H9 (cell line): ENCODE results near the gene CFAP410. TPM values are rescaled to one million over a fixed set of nuclear protein-coding genes. Genes with fewer than 3 reads are reported as not detected.

Experiments
- DNase-seq: peaks from one replicate; pipeline ENCODE4 v3.0.0-alpha.2; 2017
- H2AFZ ChIP-seq: one replicate; pipeline ENCODE4 v1.6.1; 2013; ENCODE audit warnings: mild to moderate bottlenecking, low read length, control low read depth, moderate library complexity
- H2AK5ac ChIP-seq: 2 replicates; pipeline ENCODE4 v1.6.1; 2013; ENCODE audit warnings: low read length, control low read depth, mixed read lengths; ENCODE audit not compliant: insufficient read length
- H2BK120ac ChIP-seq: one replicate; pipeline ENCODE4 v1.6.1; 2013; ENCODE audit warnings: low read depth, mild to moderate bottlenecking, low read length, control low read depth, inconsistent platforms; ENCODE audit not compliant: poor library complexity, severe bottlenecking
- H2BK12ac ChIP-seq: 2 replicates; pipeline ENCODE4 v1.6.1; 2013; ENCODE audit warnings: low read length, control low read depth, mixed read lengths, low read depth; ENCODE audit not compliant: insufficient read length
- H2BK15ac ChIP-seq: 2 replicates; pipeline ENCODE4 v1.6.1; 2013; ENCODE audit warnings: low read depth, low read length, control low read depth
- H2BK20ac ChIP-seq: one replicate; pipeline ENCODE4 v1.6.1; 2013; ENCODE audit warnings: low read depth, mild to moderate bottlenecking, low read length, control low read depth, inconsistent platforms; ENCODE audit not compliant: poor library complexity, severe bottlenecking
- H2BK5ac ChIP-seq: 2 replicates; pipeline ENCODE4 v1.6.1; 2013; ENCODE audit warnings: low read length, control low read depth, mixed read lengths; ENCODE audit not compliant: insufficient read length
- H3K14ac ChIP-seq: 2 replicates; pipeline ENCODE4 v1.6.1; 2013; ENCODE audit warnings: low read length, control low read depth; ENCODE audit not compliant: insufficient read depth
- H3K18ac ChIP-seq: 2 replicates; pipeline ENCODE4 v1.6.1; 2013; ENCODE audit warnings: low read depth, mild to moderate bottlenecking, mixed read lengths, low read length, control low read depth; ENCODE audit not compliant: insufficient read length
- H3K23ac ChIP-seq: 2 replicates; pipeline ENCODE4 v1.6.1; 2013; ENCODE audit warnings: low read length, control low read depth, mixed read lengths, low read depth; ENCODE audit not compliant: insufficient read length
- H3K23me2 ChIP-seq: 2 replicates; pipeline ENCODE4 v1.6.1; 2013; ENCODE audit warnings: low read depth, mild to moderate bottlenecking, mixed read lengths, low read length, control low read depth; ENCODE audit not compliant: insufficient read length, poor library complexity, severe bottlenecking
- H3K27ac ChIP-seq: 2 replicates; pipeline ENCODE4 v1.5.1; 2013; ENCODE audit warnings: low read length, control low read depth, mixed read lengths, low read depth; ENCODE audit not compliant: insufficient read length
- H3K27me3 ChIP-seq: 2 replicates; pipeline ENCODE4 v1.6.1; 2013; ENCODE audit warnings: low read length, control low read depth, inconsistent platforms; ENCODE audit not compliant: insufficient read depth
- H3K4ac ChIP-seq: 2 replicates; pipeline ENCODE4 v1.6.1; 2013; ENCODE audit warnings: low read depth, mild to moderate bottlenecking, control low read depth, inconsistent platforms, low read length, moderate library complexity
- H3K4me1 ChIP-seq: 2 replicates; pipeline ENCODE4 v1.6.1; 2013; ENCODE audit warnings: low read length, control low read depth, inconsistent platforms; ENCODE audit not compliant: insufficient read depth
- H3K4me2 ChIP-seq: 2 replicates; pipeline ENCODE4 v1.6.1; 2013; ENCODE audit warnings: low read length, control low read depth, mixed read lengths; ENCODE audit not compliant: insufficient read length, insufficient read depth
- H3K56ac ChIP-seq: 2 replicates; pipeline ENCODE4 v1.6.1; 2013; ENCODE audit warnings: low read depth, mild to moderate bottlenecking, mixed read lengths, low read length, control low read depth; ENCODE audit not compliant: insufficient read length
- H3K79me1 ChIP-seq: 2 replicates; pipeline ENCODE4 v1.6.1; 2013; ENCODE audit warnings: low read depth, mild to moderate bottlenecking, moderate library complexity, low read length, control low read depth, inconsistent platforms; ENCODE audit not compliant: insufficient read depth, poor library complexity, severe bottlenecking
- H3K79me2 ChIP-seq: 2 replicates; pipeline ENCODE4 v1.6.1; 2013; ENCODE audit warnings: low read length, control low read depth, inconsistent platforms; ENCODE audit not compliant: insufficient read depth
- H3K9ac ChIP-seq: 2 replicates; pipeline ENCODE4 v1.6.1; 2013; ENCODE audit warnings: low read length, control low read depth, mixed read lengths; ENCODE audit not compliant: insufficient read length; ENCODE audit errors: extremely low read depth
- H3K9me3 ChIP-seq: one replicate; pipeline ENCODE4 v1.6.1; 2013; ENCODE audit warnings: low read depth, low read length, inconsistent platforms; ENCODE audit not compliant: control insufficient read depth
- H3T11ph ChIP-seq: one replicate; pipeline ENCODE4 v1.6.1; 2013; ENCODE audit warnings: mild to moderate bottlenecking, low read length, control low read depth, inconsistent platforms
- H4K20me1 ChIP-seq: one replicate; pipeline ENCODE4 v1.6.1; 2013; ENCODE audit not compliant: control insufficient read depth, insufficient read length, insufficient read depth
- H4K5ac ChIP-seq: 2 replicates; pipeline ENCODE4 v1.6.1; 2013; ENCODE audit warnings: low read depth, mild to moderate bottlenecking, mixed read lengths, low read length, control low read depth; ENCODE audit not compliant: insufficient read length
- H4K8ac ChIP-seq: replicated peaks from 2 replicates; pipeline ENCODE4 v1.6.1; 2013; ENCODE audit warnings: low read length, control low read depth, mixed read lengths, low read depth; ENCODE audit not compliant: insufficient read length
- H4K91ac ChIP-seq: 2 replicates; pipeline ENCODE4 v1.6.1; 2013; ENCODE audit warnings: low read depth, mild to moderate bottlenecking, moderate library complexity, mixed read lengths, low read length, control low read depth; ENCODE audit not compliant: insufficient read length
- H3K27ac Mint-ChIP-seq, 3 experiments: 2 replicates in 2 of 3; 3 replicates in 1 of 3; pipeline ENCODE4 v1.8.0; 2020 to 2021; ENCODE audit warnings: mixed read lengths in 3 of 3, mild to moderate bottlenecking in 1 of 3, moderate library complexity in 1 of 3
- H3K27me3 Mint-ChIP-seq: 2 replicates; pipeline ENCODE4 v1.8.0; 2021; ENCODE audit warnings: low read depth, mild to moderate bottlenecking, moderate library complexity, mixed read lengths
- H3K36me3 Mint-ChIP-seq, 3 experiments: 2 replicates in 2 of 3; 3 replicates in 1 of 3; pipeline ENCODE4 v1.8.0; 2020 to 2021; ENCODE audit warnings: low read depth in 3 of 3, mixed read lengths in 3 of 3; ENCODE audit not compliant: insufficient read depth in 1 of 3
- H3K4me1 Mint-ChIP-seq, 2 experiments: 2 replicates each; pipeline ENCODE4 v1.8.0; 2020; ENCODE audit warnings: mixed read lengths in 2 of 2
- H3K4me3 Mint-ChIP-seq, 2 experiments: 2 replicates in 1 of 2; 3 replicates in 1 of 2; pipeline ENCODE4 v1.8.0; 2020 to 2021; ENCODE audit warnings: mild to moderate bottlenecking in 2 of 2, mixed read lengths in 2 of 2, moderate library complexity in 1 of 2
- H3K9me3 Mint-ChIP-seq, 2 experiments: 2 replicates in 1 of 2; 3 replicates in 1 of 2; pipeline ENCODE4 v1.8.0; 2020; ENCODE audit warnings: mild to moderate bottlenecking in 2 of 2, mixed read lengths in 2 of 2, moderate library complexity in 1 of 2
- WGBS: extraction: QIAGEN DNeasy Blood & Tissue Kit; methylation state at CpG from one replicate; pipeline ENCODE4 v1.1.7; 2013; ENCODE audit warnings: missing lambda C conversion rate, low lambda C conversion rate, mixed read lengths; ENCODE audit not compliant: insufficient read length; ENCODE audit errors: extremely low coverage; 5-methylcytosine and 5-hydroxymethylcytosine counted together
- total RNA-seq: library from RNA; stranded (reverse); gene quantifications from 2 replicates; pipeline ENCODE4 v1.2.1, GENCODE V29; 2021
- TF ChIP-seq, protein P1 (sequence below): fragments of 200-600 bp; sonication (generic); conservative IDR thresholded peaks from 3 replicates; pipeline ENCODE4 v1.8.0; 2021; ENCODE audit warnings: antibody characterized with exemption, mild to moderate bottlenecking

The CFAP410 gene
- total RNA-seq, 1 experiment from 2014 or later = 17.0 TPM

DNA sequence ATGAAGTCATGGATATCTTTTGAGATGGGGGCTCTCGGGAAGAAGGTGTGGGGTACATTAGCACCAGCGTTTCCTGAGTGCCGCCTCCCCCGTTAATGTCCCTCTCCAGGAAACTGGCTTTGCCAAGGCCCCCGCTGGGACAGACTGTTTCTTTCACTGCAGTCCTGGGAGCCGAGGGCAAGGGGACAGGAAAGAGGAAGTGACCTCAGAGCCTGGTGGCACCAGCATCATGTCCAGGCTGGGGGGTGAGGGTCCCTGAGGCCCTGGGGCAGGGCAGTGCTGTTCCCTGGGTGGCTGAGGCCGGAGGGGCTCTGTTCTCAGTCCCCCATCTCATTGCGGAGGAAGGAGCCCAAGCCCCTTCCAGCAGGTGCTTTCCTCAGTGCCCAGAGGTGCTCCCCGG lies 33.5 kb downstream of the CFAP410 start:
- Mint-ChIP-seq H3K4me3 (no peak overlapping the region), H3K27ac (no peak overlapping the region), H3K36me3 (peaks cover 2 to 17% (median 14%) of the 10 kb centered on the region in 3 experiments; a peak in 6 of 7 replicates), H3K9me3 (no peaks in the 10 kb centered on the region), H3K4me1 (peaks cover 16 to 36% of the 10 kb centered on the region in 2 experiments), H3K27me3 (no peaks in the 10 kb centered on the region; the same call in none of the 2 replicates)
- Histone ChIP-seq H2AFZ (no peak overlapping the region), H3K23me2 (peaks cover 3% of the 10 kb centered on the region), H3K9ac (no peak overlapping the region), H2BK120ac (no peak overlapping the region), H3K27me3 (no peaks in the 10 kb centered on the region), H4K91ac (no peak overlapping the region), H3K79me1 (no peaks in the 10 kb centered on the region), H4K20me1 (no peaks in the 10 kb centered on the region), H3K9me3 (no peaks in the 10 kb centered on the region), H3K79me2 (no peaks in the 10 kb centered on the region), H2BK15ac (no peak overlapping the region), H3K4ac (no peak overlapping the region), H3T11ph (no peak overlapping the region), H4K5ac (no peak overlapping the region), H3K56ac (no peak overlapping the region), H3K23ac (no peak overlapping the region), H2BK5ac (no peak overlapping the region), H3K27ac (no peak overlapping the region), H2AK5ac (no peak overlapping the region), H3K4me1 (no peaks in the 10 kb centered on the region), H3K14ac (no peak overlapping the region), H2BK12ac (no peak overlapping the region), H3K4me2 (no peak overlapping the region), H4K8ac (no peak overlapping the region), H2BK20ac (no peak overlapping the region), H3K18ac (no peak overlapping the region)
- no peak for DNase-seq
- whole genome bisulfite sequencing = no CpG with 5 or more reads among the region's 9 CpGs
- TF ChIP-seq, protein P1, sequence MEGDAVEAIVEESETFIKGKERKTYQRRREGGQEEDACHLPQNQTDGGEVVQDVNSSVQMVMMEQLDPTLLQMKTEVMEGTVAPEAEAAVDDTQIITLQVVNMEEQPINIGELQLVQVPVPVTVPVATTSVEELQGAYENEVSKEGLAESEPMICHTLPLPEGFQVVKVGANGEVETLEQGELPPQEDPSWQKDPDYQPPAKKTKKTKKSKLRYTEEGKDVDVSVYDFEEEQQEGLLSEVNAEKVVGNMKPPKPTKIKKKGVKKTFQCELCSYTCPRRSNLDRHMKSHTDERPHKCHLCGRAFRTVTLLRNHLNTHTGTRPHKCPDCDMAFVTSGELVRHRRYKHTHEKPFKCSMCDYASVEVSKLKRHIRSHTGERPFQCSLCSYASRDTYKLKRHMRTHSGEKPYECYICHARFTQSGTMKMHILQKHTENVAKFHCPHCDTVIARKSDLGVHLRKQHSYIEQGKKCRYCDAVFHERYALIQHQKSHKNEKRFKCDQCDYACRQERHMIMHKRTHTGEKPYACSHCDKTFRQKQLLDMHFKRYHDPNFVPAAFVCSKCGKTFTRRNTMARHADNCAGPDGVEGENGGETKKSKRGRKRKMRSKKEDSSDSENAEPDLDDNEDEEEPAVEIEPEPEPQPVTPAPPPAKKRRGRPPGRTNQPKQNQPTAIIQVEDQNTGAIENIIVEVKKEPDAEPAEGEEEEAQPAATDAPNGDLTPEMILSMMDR = no peak
